H7 (cell line): ENCODE data around the gene GATD1. TPM values are rescaled to one million over a fixed set of nuclear protein-coding genes. Genes with fewer than 3 reads are reported as not detected.

Experiments used
- DNase-seq: peaks from one replicate; pipeline ENCODE4 v3.0.0; 2012
- H3K27me3 ChIP-seq: 2 replicates; pipeline ENCODE4 v1.6.0; 2011; ENCODE audit warnings: mild to moderate bottlenecking, low read length; ENCODE audit not compliant: control insufficient read depth, insufficient read depth
- H3K36me3 ChIP-seq: replicated peaks from 2 replicates; pipeline ENCODE4 v1.5.1; 2011; ENCODE audit warnings: low read length; ENCODE audit not compliant: control insufficient read depth, insufficient read depth
- H3K4me3 ChIP-seq: 2 replicates; pipeline ENCODE4 v1.5.1; 2011; ENCODE audit warnings: low read depth, mild to moderate bottlenecking, control low read depth, low read length, moderate library complexity; ENCODE audit not compliant: insufficient read depth
- total RNA-seq: library from RNA; depleted of rRNA; stranded (reverse); fragments of >200 nt; shearing (Covaris generic); gene quantifications from 2 replicates; pipeline ENCODE4 v1.2.3, GENCODE V29; 2014

Gene GATD1
- total RNA-seq, 1 experiment from 2014 or later, result 48.7 TPM

- H3K36me3 ChIP-seq, result peaks cover 13% of the 10 kb centered on the region
- no peak overlapping the region for H3K4me3 ChIP-seq
- DNase-seq, result no peak
- no peaks in the 10 kb centered on the region for H3K27me3 ChIP-seq
Measured at GRCh38 chr11:769887-770641, 7.2 kb downstream of the GATD1 start.

- H3K27me3 ChIP-seq, result no peaks in the 10 kb centered on the region
- DNase-seq, result peak; percentile 44
- peaks cover 27% of the 10 kb centered on the region for H3K36me3 ChIP-seq
- no peak overlapping the region for H3K4me3 ChIP-seq
Measured at GRCh38 chr11:767238-767637, 10.0 kb downstream of the GATD1 start.

- Histone ChIP-seq H3K27me3 (no peaks in the 10 kb centered on the region), H3K36me3 (peaks cover 28% of the 10 kb centered on the region), H3K4me3 (no peak overlapping the region)
- DNase-seq, result no peak
Measured at GRCh38 chr11:766936-767210, 10.4 kb downstream of the GATD1 start.

- no peak overlapping the region for H3K4me3 ChIP-seq
Measured at GRCh38 chr11:766106-766935, 11.0 kb downstream of the GATD1 start.

GRCh38 chr11:765802-766091, 11.5 kb downstream of the GATD1 start:
- Histone ChIP-seq H3K36me3 (peaks cover 30% of the 10 kb centered on the region), H3K27me3 (no peaks in the 10 kb centered on the region), H3K4me3 (no peak overlapping the region)
- no peak for DNase-seq

More at GRCh38 chr11:766106-766935, 11.0 kb downstream of the GATD1 start:
- peak; percentile 40 for DNase-seq
- Histone ChIP-seq H3K36me3 (peaks cover 31% of the 10 kb centered on the region), H3K27me3 (no peaks in the 10 kb centered on the region)

GRCh38 chr11:765025-765801, 12.1 kb downstream of the GATD1 start:
- peak; percentile 94 for DNase-seq
- Histone ChIP-seq H3K27me3 (no peaks in the 10 kb centered on the region), H3K4me3 (no peak overlapping the region), H3K36me3 (peaks cover 31% of the 10 kb centered on the region)

GRCh38 chr11:764322-765024, 12.8 kb downstream of the GATD1 start:
- Histone ChIP-seq H3K36me3 (peaks cover 32% of the 10 kb centered on the region), H3K4me3 (no peak overlapping the region), H3K27me3 (no peaks in the 10 kb centered on the region)
- peak; percentile 73 for DNase-seq

- H3K36me3 ChIP-seq, result peaks cover 38% of the 10 kb centered on the region
- H3K4me3 ChIP-seq, result no peak overlapping the region
- DNase-seq, result peak; percentile 48
- no peaks in the 10 kb centered on the region for H3K27me3 ChIP-seq
Measured at GRCh38 chr11:763549-764321, 13.6 kb downstream of the GATD1 start.

GRCh38 chr11:763073-763463, 14.2 kb downstream of the GATD1 start:
- Histone ChIP-seq H3K4me3 (no peak overlapping the region), H3K27me3 (no peaks in the 10 kb centered on the region), H3K36me3 (peaks cover 38% of the 10 kb centered on the region)
- peak; percentile 97 for DNase-seq

GRCh38 chr11:762421-763072, 14.7 kb downstream of the GATD1 start:
- Histone ChIP-seq H3K36me3 (peaks cover 40% of the 10 kb centered on the region), H3K4me3 (no peak overlapping the region), H3K27me3 (no peaks in the 10 kb centered on the region)
- DNase-seq, result peak; percentile 79

- Histone ChIP-seq H3K4me3 (no peak overlapping the region), H3K36me3 (peaks cover 46% of the 10 kb centered on the region), H3K27me3 (no peaks in the 10 kb centered on the region)
- peak; percentile 15 for DNase-seq
Measured at GRCh38 chr11:761526-762108, 15.7 kb downstream of the GATD1 start.

GRCh38 chr11:760236-760635, 17.1 kb downstream of the GATD1 start:
- H3K36me3 ChIP-seq, result peaks cover 50% of the 10 kb centered on the region

GRCh38 chr11:749731-750130, 27.6 kb downstream of the GATD1 start:
- Histone ChIP-seq H3K36me3 (peaks cover 2% of the 10 kb centered on the region; the same call in 1 of the 2 replicates), H3K4me3 (no peak overlapping the region), H3K27me3 (no peaks in the 10 kb centered on the region)
- peak; percentile 9 for DNase-seq

More at GRCh38 chr11:760236-760635, 17.1 kb downstream of the GATD1 start:
- Histone ChIP-seq H3K27me3 (no peaks in the 10 kb centered on the region), H3K4me3 (no peak overlapping the region)
- peak; percentile 6 for DNase-seq
